Activated CD4-positive, alpha-beta memory T cell treated with anti-CD3 and anti-CD28 coated beads for 36 hours (primary cell): ENCODE data around the gene NCOA1. TPM values are rescaled to one million over a fixed set of nuclear protein-coding genes. Genes with fewer than 3 reads are reported as not detected.

Source experiments
- CTCF ChIA-PET: fragments of 350-600 bp; sonication (Branson Sonifier 250); formaldehyde crosslinking; loops from one replicate; lab custom pipeline; 2021; ENCODE audit warnings: antibody characterized with exemption, inconsistent platforms; lab: Charles Lee
- POLR2A ChIA-PET: fragments of 350-600 bp; sonication (Branson Sonifier 250); formaldehyde crosslinking; loops from one replicate; lab custom pipeline; 2021; ENCODE audit warnings: antibody characterized with exemption; lab: Charles Lee
- DNase-seq: peaks from one replicate; pipeline ENCODE4 v3.0.0-alpha.2; 2020
- H3K27ac Mint-ChIP-seq: one replicate; pipeline ENCODE4 v1.8.0; 2021; ENCODE audit warnings: mixed read lengths
- H3K27me3 Mint-ChIP-seq: one replicate; pipeline ENCODE4 v1.8.0; 2021; ENCODE audit warnings: mixed read lengths
- H3K36me3 Mint-ChIP-seq: one replicate; pipeline ENCODE4 v1.8.0; 2021; ENCODE audit warnings: mixed read lengths
- H3K4me1 Mint-ChIP-seq: one replicate; pipeline ENCODE4 v1.8.0; 2021; ENCODE audit warnings: low read depth, mixed read lengths
- H3K4me3 Mint-ChIP-seq: one replicate; pipeline ENCODE4 v1.8.0; 2021; ENCODE audit warnings: mild to moderate bottlenecking, mixed read lengths
- H3K9me3 Mint-ChIP-seq: one replicate; pipeline ENCODE4 v1.8.0; 2021; ENCODE audit warnings: mixed read lengths
- intact Hi-C: fragments of 100-400 bp; cut with micrococcal nuclease; formaldehyde crosslinking; loops from one replicate; pipeline ENCODE4 v1.15.1; 2023
- total RNA-seq, 2 experiments: library from RNA; stranded (reverse); gene quantifications; one replicate each; pipeline ENCODE4 v1.2.3, GENCODE V29; 2021

NCOA1 gene
- total RNA-seq, 2 experiments from 2014 or later: 21.3 to 24.0 TPM

DNA sequence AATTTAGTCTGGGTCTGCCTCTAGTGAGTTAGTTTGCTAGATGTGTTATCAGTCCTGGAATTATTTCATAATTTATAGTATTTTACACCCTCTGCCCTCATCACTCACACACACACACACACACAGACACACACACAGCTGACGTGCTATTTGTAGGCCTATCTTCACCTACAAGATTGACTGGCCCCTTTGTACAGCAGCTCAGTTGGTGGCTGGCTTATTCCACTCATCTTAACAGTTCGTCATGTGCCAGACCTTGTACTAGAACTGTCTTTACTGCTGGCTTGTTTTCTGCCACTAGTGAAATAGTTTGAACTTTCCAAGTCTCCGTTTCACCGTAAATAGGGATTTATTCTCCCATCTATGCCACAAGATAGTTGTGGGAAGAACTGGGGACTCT is 323.5 kb downstream of the NCOA1 start:
- intact Hi-C loops: no loop called here
- no peaks in the 10 kb centered on the region for H3K27me3 Mint-ChIP-seq
- CTCF ChIA-PET: interaction anchor here (1.3 kb wide), 1 partner anchor 13 kb away, joined by 5 read pairs; no protein-coding TSS in a partner anchor
- DNase-seq: no peak
- no peaks in the 10 kb centered on the region for H3K9me3 Mint-ChIP-seq
- H3K36me3 Mint-ChIP-seq: peaks cover 49% of the 10 kb centered on the region
- no peak overlapping the region for H3K27ac Mint-ChIP-seq
- peaks cover 3% of the 10 kb centered on the region for H3K4me1 Mint-ChIP-seq
- POLR2A ChIA-PET: interaction anchor here (0.6 kb wide), 1 partner anchor 35 kb away, joined by 5 read pairs; no protein-coding TSS in a partner anchor
- no peak overlapping the region for H3K4me3 Mint-ChIP-seq

DNA sequence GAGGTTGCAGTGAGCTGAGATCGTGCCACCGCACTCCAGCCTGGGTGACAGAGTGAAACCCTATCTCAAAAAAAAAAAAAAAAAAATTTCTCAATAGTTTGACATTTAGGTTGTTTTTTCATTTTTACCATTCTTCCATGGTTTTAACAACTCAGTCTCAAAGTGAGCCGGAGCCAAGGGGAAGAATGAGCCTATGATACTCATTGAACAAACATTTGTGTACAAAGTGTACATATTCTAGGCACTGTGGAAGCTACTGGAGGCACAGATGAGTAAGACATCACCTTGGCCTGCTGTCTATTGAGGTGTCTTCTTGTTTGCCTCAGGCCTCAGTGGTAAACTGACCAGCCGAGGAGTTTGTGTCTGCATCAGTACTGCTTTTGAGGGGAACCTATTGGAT is 324.1 kb downstream of the NCOA1 start:
- POLR2A ChIA-PET: interaction anchor here (0.6 kb wide), 1 partner anchor 35 kb away, joined by 5 read pairs; no protein-coding TSS in a partner anchor
- H3K4me3 Mint-ChIP-seq: no peak overlapping the region
- H3K27me3 Mint-ChIP-seq: no peaks in the 10 kb centered on the region
- no peak overlapping the region for H3K27ac Mint-ChIP-seq
- CTCF ChIA-PET: interaction anchor here (1.2 to 1.3 kb wide), 2 partner anchors 11 to 13 kb away, joined by 5 read pairs; no protein-coding TSS in a partner anchor
- intact Hi-C loops: no loop called here
- DNase-seq: no peak
- H3K9me3 Mint-ChIP-seq: no peaks in the 10 kb centered on the region
- peaks cover 53% of the 10 kb centered on the region for H3K36me3 Mint-ChIP-seq
- no peaks in the 10 kb centered on the region for H3K4me1 Mint-ChIP-seq

DNA sequence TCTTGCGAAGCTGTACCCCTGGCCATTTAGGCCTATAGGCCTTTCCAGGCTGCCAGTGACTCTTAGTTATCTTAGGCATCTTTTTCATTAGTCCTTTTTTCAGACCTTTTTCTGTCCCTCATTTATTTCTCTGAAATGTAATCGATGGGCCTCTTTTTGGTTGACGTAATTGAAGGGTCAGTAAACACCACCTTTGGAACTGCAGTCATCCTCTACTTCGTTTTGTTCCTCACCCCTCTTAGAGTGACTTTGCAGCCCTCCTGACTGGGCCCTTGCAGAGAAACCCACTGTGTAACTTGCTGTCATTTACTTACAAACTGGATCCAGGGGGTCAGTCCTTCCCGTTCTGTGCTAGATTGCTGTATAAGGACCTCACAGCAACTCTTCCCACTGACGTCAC is 325.4 kb downstream of the NCOA1 start:
- no peaks in the 10 kb centered on the region for H3K4me1 Mint-ChIP-seq
- H3K36me3 Mint-ChIP-seq: peaks cover 63% of the 10 kb centered on the region
- no peak for DNase-seq
- CTCF ChIA-PET: interaction anchor here (1.2 to 1.3 kb wide), 2 partner anchors 9 to 11 kb away, joined by 5 read pairs; no protein-coding TSS in a partner anchor
- intact Hi-C loops: no loop called here
- H3K27me3 Mint-ChIP-seq: no peaks in the 10 kb centered on the region
- POLR2A ChIA-PET: no interaction called here
- no peaks in the 10 kb centered on the region for H3K9me3 Mint-ChIP-seq
- H3K4me3 Mint-ChIP-seq: no peak overlapping the region
- H3K27ac Mint-ChIP-seq: no peak overlapping the region

DNA sequence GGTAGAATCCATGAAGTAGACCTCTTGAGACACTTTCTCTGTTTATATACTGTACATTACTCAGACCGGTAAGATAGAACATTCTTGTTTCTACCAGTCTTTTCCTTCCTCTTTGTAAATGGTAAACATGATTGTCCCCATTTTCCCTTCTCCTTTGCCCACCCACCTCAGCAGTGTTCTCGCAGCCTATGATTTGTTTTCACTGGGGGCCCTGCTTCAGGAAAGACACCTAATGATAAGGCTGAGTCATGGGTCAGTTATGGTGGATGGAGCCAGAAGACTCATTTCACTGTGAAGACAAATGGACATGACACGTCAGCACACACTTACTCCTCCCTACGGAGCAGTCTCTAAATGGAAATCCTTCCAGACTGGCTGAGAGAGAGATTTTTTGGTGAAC is 325.8 kb downstream of the NCOA1 start:
- POLR2A ChIA-PET: no interaction called here
- Mint-ChIP-seq H3K36me3 (peaks cover 62% of the 10 kb centered on the region), H3K9me3 (no peaks in the 10 kb centered on the region), H3K4me1 (no peaks in the 10 kb centered on the region), H3K27ac (no peak overlapping the region), H3K4me3 (no peak overlapping the region), H3K27me3 (no peaks in the 10 kb centered on the region)
- CTCF ChIA-PET: no interaction called here
- no peak for DNase-seq
- intact Hi-C loops: no loop called here

DNA sequence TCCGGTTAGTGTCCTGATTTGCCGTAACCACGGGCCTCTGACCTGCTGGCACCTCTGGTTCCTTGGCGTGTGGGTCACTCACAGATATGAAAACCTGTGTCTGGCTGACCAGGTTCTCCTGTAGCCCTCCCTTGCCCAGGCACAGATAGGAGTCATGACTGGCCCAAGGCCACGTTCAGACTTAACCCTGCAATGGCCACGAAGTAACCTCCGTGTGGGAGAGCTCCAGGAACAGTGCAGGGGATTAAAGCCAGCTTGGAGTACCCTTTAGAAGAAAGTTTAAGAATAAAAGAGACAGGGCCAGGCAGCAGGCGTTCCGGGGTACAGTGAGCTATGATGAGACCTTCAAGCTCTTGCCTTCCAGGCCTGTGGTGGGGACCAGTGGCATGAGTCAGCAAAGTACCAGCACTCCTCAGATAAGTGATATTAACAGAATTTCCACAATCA is 327.7 kb downstream of the NCOA1 start:
- Mint-ChIP-seq H3K4me1 (no peaks in the 10 kb centered on the region), H3K36me3 (peaks cover 62% of the 10 kb centered on the region), H3K27ac (peak overlapping the region; percentile 25), H3K4me3 (no peak overlapping the region), H3K9me3 (no peaks in the 10 kb centered on the region), H3K27me3 (no peaks in the 10 kb centered on the region)
- DNase-seq: no peak
- intact Hi-C loops: no loop called here
- ChIA-PET CTCF (interaction anchor here (1.7 kb wide), 1 partner anchor 9 kb away, joined by 12 read pairs; no protein-coding TSS in a partner anchor), POLR2A (no interaction called here)

DNA sequence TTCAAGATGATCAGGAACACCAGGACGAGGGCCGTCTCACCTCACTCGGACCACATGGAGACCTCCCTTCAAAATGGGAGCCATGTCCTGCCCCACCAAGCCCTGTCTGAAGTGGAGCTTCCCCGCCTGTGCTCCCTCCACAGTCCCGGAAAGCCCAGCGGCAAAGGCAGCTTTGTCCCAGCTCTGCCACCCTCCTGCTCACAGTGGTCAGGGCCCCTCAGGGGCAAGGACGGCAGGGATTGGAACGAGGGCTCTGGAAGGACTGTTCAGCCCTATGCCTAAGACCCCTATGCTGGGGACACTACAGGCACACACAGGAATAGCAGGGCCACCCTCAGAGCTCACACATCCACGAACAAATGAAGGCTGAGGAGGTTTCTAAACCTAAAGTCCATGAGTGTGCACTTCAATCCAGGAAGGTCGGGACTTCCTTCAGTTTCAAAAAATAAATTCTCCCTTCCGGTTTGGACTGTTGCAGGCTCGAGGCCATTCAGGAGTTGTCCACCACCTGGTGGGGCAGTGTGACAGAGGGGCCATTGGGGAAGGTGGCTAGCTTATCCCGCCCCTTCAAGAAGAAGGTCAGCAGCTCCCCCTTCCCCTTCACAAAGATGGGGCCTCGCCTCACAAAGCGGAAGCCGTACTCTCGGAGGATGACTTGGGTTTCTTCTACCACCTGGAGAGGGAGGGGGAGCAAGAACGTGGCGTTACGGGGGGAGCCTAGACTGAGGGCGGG is 328.6 kb downstream of the NCOA1 start:
- Mint-ChIP-seq H3K4me1 (no peaks in the 10 kb centered on the region), H3K4me3 (no peak overlapping the region), H3K27ac (no peak overlapping the region), H3K27me3 (no peaks in the 10 kb centered on the region), H3K9me3 (no peaks in the 10 kb centered on the region), H3K36me3 (peaks cover 61% of the 10 kb centered on the region)
- ChIA-PET POLR2A (no interaction called here), CTCF (interaction anchor here (1.0 to 1.7 kb wide), 2 partner anchors 8 to 397 kb away, joined by 5 to 12 read pairs; no protein-coding TSS in a partner anchor)
- DNase-seq: no peak
- intact Hi-C loops: loop anchor here (10.0 kb wide), 1 partner anchor 245 kb away; no protein-coding TSS in a partner anchor

DNA sequence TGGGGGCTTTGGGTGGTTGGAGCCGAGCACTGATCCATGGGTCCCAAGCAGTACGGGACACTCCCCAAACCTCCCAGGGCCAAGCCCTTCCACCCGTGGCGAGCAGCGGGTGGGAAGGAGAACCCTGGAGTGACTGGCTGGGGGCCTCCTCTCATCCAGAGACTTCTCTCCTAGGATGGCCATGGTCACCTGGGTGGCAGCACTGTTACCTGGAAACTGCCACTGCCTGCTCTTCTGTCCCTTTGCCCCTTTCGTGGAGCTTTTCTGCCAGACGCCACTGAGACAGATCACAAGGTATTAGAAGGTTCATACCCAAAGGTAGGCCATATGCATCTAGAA is 329.1 kb downstream of the NCOA1 start:
- ChIA-PET CTCF (interaction anchor here (0.9 to 1.0 kb wide), 2 partner anchors 397 to 410 kb away, joined by 3 to 5 read pairs; no protein-coding TSS in a partner anchor), POLR2A (no interaction called here)
- intact Hi-C loops: loop anchor here (10.0 kb wide), 1 partner anchor 245 kb away; no protein-coding TSS in a partner anchor
- Mint-ChIP-seq H3K4me1 (no peaks in the 10 kb centered on the region), H3K4me3 (no peak overlapping the region), H3K9me3 (no peaks in the 10 kb centered on the region), H3K27me3 (no peaks in the 10 kb centered on the region), H3K27ac (no peak overlapping the region), H3K36me3 (peaks cover 61% of the 10 kb centered on the region)
- DNase-seq: no peak

Other genes with a start within 250 kb of the NCOA1 start
- gene ITSN2, start 130.7 kb upstream of the NCOA1 start, total RNA-seq: 10 to 100 TPM; 60.4 to 61.0 TPM